HCT116 (cell line): ENCODE data around the gene MYH10.

Source experiments
- JUND ChIP-seq: IDR thresholded peaks from 2 replicates; pipeline ENCODE4 v1.6.1; 2012
- POLR2A ChIP-seq: IDR thresholded peaks from 2 replicates; pipeline ENCODE4 v1.7.0; 2011; ENCODE audit warnings: borderline replicate concordance; ENCODE audit not compliant: insufficient read depth, insufficient read length; ENCODE audit errors: extremely low read depth
- ZFX ChIP-seq: fragments of 450-650 bp; IDR thresholded peaks from 2 replicates; pipeline ENCODE4 v1.6.1; 2017
- TF ChIP-seq, protein P1 (sequence below): IDR thresholded peaks from 2 replicates; pipeline ENCODE4 v1.6.1; 2012; ENCODE audit warnings: low read depth
- TF ChIP-seq, protein P2 (sequence below), 3 experiments: fragments of 200-600 bp in 1 of 3; sonication (generic) in 1 of 3; IDR thresholded peaks in 2 of 3; conservative IDR thresholded peaks in 1 of 3; 2 replicates each; pipeline ENCODE4 v1.5.1; 2012 to 2017; ENCODE audit warnings: low read depth in 2 of 3, low read length in 2 of 3, antibody characterized with exemption in 1 of 3, borderline replicate concordance in 1 of 3, control low read depth in 1 of 3, mild to moderate bottlenecking in 1 of 3, mixed read lengths in 1 of 3, mixed run types in 1 of 3, moderate library complexity in 1 of 3; ENCODE audit not compliant: insufficient read depth in 1 of 3
- TF ChIP-seq, protein P3 (sequence below): IDR thresholded peaks from 2 replicates; pipeline ENCODE4 v1.6.1; 2012

DNA sequence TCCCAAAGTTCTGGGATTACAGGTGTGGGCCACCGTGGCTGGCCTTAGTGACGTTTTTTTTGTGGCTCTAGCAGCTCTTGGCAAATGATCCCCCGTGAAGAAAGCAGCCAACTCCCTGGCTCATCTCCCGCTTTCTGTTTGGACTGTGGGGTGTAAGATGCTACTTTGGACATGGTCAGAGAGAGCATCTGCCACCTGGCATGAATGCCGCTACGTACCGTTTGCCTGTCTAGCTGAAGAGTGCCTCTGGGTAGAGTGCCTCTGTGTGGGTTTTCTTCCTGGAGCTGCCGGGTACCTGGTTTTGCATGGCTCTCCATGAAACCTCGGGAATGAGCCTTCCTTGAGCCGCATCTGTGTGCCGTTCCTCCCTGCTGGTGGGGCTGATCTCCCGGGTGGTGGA is 160.6 kb downstream of the MYH10 start:
- TF ChIP-seq, protein P1, sequence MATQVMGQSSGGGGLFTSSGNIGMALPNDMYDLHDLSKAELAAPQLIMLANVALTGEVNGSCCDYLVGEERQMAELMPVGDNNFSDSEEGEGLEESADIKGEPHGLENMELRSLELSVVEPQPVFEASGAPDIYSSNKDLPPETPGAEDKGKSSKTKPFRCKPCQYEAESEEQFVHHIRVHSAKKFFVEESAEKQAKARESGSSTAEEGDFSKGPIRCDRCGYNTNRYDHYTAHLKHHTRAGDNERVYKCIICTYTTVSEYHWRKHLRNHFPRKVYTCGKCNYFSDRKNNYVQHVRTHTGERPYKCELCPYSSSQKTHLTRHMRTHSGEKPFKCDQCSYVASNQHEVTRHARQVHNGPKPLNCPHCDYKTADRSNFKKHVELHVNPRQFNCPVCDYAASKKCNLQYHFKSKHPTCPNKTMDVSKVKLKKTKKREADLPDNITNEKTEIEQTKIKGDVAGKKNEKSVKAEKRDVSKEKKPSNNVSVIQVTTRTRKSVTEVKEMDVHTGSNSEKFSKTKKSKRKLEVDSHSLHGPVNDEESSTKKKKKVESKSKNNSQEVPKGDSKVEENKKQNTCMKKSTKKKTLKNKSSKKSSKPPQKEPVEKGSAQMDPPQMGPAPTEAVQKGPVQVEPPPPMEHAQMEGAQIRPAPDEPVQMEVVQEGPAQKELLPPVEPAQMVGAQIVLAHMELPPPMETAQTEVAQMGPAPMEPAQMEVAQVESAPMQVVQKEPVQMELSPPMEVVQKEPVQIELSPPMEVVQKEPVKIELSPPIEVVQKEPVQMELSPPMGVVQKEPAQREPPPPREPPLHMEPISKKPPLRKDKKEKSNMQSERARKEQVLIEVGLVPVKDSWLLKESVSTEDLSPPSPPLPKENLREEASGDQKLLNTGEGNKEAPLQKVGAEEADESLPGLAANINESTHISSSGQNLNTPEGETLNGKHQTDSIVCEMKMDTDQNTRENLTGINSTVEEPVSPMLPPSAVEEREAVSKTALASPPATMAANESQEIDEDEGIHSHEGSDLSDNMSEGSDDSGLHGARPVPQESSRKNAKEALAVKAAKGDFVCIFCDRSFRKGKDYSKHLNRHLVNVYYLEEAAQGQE: no peak
- TF ChIP-seq, protein P2, sequence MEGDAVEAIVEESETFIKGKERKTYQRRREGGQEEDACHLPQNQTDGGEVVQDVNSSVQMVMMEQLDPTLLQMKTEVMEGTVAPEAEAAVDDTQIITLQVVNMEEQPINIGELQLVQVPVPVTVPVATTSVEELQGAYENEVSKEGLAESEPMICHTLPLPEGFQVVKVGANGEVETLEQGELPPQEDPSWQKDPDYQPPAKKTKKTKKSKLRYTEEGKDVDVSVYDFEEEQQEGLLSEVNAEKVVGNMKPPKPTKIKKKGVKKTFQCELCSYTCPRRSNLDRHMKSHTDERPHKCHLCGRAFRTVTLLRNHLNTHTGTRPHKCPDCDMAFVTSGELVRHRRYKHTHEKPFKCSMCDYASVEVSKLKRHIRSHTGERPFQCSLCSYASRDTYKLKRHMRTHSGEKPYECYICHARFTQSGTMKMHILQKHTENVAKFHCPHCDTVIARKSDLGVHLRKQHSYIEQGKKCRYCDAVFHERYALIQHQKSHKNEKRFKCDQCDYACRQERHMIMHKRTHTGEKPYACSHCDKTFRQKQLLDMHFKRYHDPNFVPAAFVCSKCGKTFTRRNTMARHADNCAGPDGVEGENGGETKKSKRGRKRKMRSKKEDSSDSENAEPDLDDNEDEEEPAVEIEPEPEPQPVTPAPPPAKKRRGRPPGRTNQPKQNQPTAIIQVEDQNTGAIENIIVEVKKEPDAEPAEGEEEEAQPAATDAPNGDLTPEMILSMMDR (IDR thresholded peaks at IDR 0.05 in 2 of 3, conservative IDR thresholded peaks at IDR 0.05 in 1 of 3; ENCODE audit: borderline replicate concordance in 1 of 3, insufficient read depth in 1 of 3, low read depth in 2 of 3, low read length in 2 of 3): no peak
- TF ChIP-seq ZFX: no peak
- TF ChIP-seq JUND: no peak
- TF ChIP-seq, protein P3, sequence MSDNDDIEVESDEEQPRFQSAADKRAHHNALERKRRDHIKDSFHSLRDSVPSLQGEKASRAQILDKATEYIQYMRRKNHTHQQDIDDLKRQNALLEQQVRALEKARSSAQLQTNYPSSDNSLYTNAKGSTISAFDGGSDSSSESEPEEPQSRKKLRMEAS: no peak
- TF ChIP-seq POLR2A: no peak
